Raji (cell line): ENCODE data around the gene TRERF1.

Experiments used
- POLR2A ChIP-seq: IDR thresholded peaks from 2 replicates; pipeline ENCODE4 v1.6.1; 2011; ENCODE audit warnings: low read depth, low read length, control low read depth; ENCODE audit not compliant: insufficient read depth

TRERF1 gene

GRCh38 chr6:42259841-42260395, 191.8 kb downstream of the TRERF1 start:
- TF ChIP-seq POLR2A = no peak

GRCh38 chr6:42259286-42259685, 192.4 kb downstream of the TRERF1 start:
- no peak for TF ChIP-seq POLR2A

- TF ChIP-seq POLR2A = no peak
Observed at GRCh38 chr6:42257614-42258013, 194.1 kb downstream of the TRERF1 start.

GRCh38 chr6:42257063-42257462, 194.7 kb downstream of the TRERF1 start:
- TF ChIP-seq POLR2A = no peak

DNA sequence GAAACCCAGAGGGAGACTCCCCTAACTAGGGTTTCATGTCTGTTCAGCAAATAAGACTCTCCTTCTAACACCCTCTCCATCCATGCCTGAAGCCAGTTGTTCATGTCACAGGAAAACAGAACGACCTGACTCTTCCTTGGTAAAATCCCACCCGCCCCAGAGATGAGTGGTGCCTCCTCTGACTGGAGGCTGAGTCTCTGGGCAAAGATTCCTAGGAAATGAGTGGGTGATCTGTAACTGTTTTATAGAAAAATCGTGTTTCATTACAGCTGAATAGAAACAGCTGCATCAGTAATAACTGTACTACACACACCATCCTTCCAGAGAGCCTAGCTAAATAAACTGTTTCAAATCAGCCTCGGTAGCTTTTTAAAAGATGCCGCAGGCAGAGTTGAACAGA, 196.7 kb downstream of the TRERF1 start:
- no peak for TF ChIP-seq POLR2A

GRCh38 chr6:42254505-42254904, 197.2 kb downstream of the TRERF1 start:
- no peak for TF ChIP-seq POLR2A

GRCh38 chr6:42251911-42252637, 199.7 kb downstream of the TRERF1 start:
- TF ChIP-seq POLR2A = no peak

- TF ChIP-seq POLR2A = no peak
Observed at GRCh38 chr6:42251500-42251899, 200.2 kb downstream of the TRERF1 start.

GRCh38 chr6:42250274-42250931, 201.3 kb downstream of the TRERF1 start:
- no peak for TF ChIP-seq POLR2A

DNA sequence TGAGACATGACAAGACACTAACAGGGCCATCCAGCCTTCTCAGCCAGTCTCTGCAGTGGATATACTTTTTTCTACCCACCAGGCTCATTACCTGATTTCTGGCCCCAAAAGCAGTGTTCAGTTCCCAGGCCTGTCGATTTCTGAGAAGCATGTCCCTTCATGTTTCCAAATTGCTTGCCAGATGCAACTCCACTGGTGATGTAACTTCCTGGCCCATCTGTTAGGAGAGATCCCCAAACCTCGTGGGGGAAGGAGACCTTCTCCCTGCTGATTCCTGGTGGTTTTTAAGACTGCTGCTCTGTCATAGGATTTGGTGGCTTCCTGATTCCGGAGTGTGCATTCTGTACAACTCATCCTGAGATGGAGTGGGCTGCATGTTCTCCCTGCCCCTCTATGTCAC, 202.4 kb downstream of the TRERF1 start:
- no peak for TF ChIP-seq POLR2A

GRCh38 chr6:42243046-42243445, 208.7 kb downstream of the TRERF1 start:
- TF ChIP-seq POLR2A = no peak

DNA sequence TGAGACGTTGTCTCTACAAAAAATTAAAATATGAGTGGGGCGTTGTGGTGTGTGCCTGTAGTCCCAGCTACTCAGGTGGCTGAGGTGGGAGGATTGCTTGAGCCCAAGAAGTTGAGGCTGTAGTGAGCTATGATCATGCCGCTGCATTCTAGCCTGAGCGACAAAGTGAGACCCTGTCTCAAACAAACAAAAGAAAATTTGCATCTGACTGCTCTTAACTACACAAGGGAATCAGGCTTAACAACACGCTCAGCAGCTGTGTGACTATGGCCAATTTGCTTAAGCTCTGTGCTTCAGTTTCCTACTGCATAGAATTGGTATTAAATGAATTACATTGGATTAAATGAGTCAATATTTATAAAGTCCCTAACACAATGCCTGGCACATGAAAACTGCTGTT, 209.8 kb downstream of the TRERF1 start:
- TF ChIP-seq POLR2A = no peak

- TF ChIP-seq POLR2A = no peak
Observed at GRCh38 chr6:42239736-42240375, 211.9 kb downstream of the TRERF1 start.

- no peak for TF ChIP-seq POLR2A
Observed at GRCh38 chr6:42239333-42239732, 212.4 kb downstream of the TRERF1 start.

DNA sequence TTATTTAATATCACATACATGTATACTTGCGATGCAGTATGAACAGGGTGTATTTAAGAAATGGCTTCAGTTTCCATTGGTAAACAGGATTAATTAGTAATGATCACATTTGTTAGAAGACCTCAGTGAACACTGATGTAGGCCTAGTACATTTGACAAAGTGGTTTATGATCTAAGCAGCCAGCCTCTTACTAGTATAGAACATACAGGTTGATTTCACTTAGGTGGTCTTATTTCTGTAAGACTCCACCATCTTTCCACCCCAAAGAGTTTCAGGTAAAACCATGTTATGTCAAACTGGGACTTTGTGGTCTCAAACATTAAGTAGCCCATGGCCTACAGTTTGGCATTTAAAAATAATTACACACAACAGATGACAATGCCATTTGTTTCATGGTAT, 213.9 kb downstream of the TRERF1 start:
- TF ChIP-seq POLR2A = no peak
